GM19043 (cell line): ENCODE data around the gene RETSAT.
"Not testable (repeated sequence)": the region's sequence is repeated elsewhere in the genome, so short reads cannot be mapped to it uniquely, and the experiment has no call there.

Source experiments
- ATAC-seq: cut with Tn5 transposase; IDR thresholded peaks from one replicate; pipeline ENCODE4 v1.9.1; 2021; ENCODE audit warnings: low read depth; ENCODE audit not compliant: unreplicated experiment

RETSAT gene

GRCh38 chr2:85380048-85380447 lies 25.7 kb upstream of the RETSAT start:
- ATAC-seq = no peak

GRCh38 chr2:85378257-85378656 lies 23.9 kb upstream of the RETSAT start:
- no peak for ATAC-seq

GRCh38 chr2:85377083-85377482 lies 22.8 kb upstream of the RETSAT start:
- ATAC-seq = no peak

GRCh38 chr2:85376291-85377065 lies 22.1 kb upstream of the RETSAT start:
- no peak for ATAC-seq

- no peak for ATAC-seq
These were observed 16.7 kb upstream of the RETSAT start for GRCh38 chr2:85371045-85371444.

- no peak for ATAC-seq
These were observed 15.2 kb upstream of the RETSAT start for GRCh38 chr2:85369500-85369899.

DNA sequence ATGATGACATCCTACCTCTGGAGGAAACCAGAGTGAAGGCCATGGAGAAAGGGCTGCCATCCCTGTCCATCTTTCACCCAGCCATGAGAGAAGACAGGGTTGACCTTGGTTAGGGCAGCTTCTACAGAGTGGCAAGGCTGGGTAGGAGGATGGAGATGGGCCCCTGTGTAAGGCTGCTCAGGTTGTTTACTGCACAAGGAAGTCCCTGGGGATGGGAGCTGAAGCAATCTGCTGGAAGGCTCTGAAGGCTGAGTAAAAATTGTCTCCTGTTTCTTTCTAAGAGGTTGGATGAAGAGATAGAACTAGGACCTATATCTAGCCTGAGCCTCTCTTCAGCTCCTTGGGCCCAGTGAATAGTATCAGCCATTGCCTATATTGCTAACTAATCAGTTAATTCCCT lies 14.6 kb upstream of the RETSAT start:
- ATAC-seq = no peak

- no peak for ATAC-seq
These were observed 12.9 kb upstream of the RETSAT start for GRCh38 chr2:85367180-85367579.

DNA sequence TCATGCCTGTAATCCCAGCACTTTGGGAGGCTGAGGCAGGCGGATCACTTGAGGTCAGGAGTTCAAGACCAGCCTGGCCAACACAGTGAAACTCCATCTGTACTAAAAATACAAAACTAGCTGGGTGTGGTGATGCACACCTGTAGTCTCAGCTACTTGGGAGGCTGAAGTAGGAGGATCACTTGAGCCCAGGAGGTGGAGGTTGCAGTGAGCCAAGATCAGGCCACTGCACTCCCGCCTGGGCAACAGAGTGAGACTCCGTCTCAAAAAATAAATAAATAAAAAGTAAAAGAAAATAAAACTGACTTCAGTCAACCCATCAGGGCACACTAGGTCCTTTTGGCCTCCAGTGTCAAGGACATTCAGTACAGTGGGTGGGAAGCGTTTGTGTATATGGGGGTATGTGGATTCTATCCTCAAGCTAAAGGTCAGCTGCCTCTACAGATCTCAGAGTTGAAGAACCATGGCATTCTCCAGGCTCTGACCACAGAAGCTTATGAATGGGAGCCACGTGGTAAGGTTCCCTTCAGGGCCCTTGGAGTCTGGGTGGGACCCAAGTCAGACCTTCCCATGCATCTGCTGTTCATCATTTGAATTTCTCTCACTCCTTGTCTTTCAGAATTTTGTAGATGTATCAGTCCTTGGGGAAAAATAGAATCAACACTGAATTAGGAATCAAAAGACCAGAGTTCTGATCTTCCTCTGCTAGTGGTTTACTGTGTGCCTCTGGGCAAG lies 8.5 kb upstream of the RETSAT start:
- ATAC-seq = not testable (repeated sequence)

DNA sequence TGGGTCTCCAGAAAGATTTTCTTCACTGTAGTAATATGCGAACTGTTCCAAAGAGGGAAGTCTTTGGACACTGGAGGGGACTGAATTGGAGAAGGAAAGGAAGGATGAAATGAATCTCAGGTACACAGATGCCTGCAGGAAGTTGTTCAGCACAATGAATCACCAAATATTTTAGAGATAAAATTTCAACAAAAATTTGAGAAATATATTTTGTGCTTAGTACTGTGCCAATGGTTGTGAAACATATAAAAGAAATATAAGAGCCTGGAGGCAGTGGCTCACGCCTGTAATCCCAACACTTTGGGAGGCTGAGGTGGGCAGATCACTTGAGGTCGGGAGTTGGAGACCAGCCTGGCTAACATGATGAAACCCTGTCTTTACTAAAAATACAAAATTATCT lies 3.4 kb upstream of the RETSAT start:
- ATAC-seq = no peak

DNA sequence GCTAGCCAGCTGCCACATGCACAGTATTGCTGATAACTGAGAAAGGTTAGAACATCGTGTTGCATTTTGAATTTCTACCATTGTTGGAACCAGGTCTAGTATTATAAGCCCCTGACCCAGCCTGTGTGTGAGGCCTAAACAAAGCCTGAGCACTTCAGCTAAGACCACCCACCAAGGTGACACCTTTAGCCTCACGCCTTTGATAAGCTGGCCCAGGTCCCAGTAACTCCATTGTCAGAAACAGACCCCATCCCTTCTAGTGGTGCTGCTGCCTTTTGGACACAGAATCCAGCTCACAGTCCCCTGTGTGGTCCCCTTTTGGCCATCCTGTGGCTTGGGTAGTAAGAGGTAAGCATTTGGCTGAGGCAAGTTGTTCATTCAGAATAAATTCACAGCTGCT lies 1.9 kb upstream of the RETSAT start:
- no peak for ATAC-seq

GRCh38 chr2:85355521-85355920 lies 1.2 kb upstream of the RETSAT start:
- no peak for ATAC-seq

GRCh38 chr2:85355073-85355410 lies 714 bp upstream of the RETSAT start:
- no peak for ATAC-seq

DNA sequence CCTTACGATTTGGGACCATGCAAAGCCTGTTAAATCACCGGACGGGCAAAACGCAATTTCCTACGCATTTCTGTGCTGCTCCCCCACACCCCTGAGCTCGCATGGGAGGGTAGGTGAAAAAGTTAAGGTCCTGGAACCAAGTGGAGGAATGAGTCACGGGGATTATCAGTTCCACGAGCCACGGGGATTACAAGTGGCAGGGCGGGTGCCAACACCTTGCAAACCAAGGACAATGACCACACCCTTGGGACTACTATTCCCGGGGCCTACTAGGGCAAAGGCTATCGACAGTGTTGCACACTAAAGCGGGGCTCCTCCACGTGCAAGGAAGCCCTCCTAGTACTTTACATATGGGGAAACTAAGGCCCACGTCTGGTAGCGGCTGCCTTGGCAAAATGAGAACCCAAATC lies 447 bp downstream of the RETSAT start:
- no peak for ATAC-seq

GRCh38 chr2:85347599-85347998 lies 6.7 kb downstream of the RETSAT start:
- ATAC-seq = no peak

- ATAC-seq = no peak
These were observed 9.9 kb downstream of the RETSAT start for GRCh38 chr2:85344356-85344954.

- ATAC-seq = not testable (repeated sequence)
These were observed 11.0 kb downstream of the RETSAT start for GRCh38 chr2:85343207-85343895.

DNA sequence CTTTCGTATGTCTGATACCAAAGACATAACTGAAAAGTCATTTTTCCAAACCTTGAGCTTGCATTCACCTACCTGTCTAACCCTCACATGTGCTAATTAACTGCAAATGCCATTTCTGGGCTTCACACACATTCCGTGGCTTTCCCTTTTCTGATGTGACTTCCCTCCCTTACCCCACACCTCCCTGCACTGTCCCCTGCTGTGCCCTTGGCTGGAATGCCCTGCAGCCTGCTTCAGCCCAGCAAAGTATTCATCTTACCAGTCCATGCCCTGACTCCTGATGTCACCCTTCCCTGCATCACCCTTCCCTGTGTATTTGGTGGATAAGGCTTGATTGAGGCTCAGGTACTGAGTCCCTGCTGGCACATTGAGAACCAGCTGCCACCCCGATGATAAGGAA lies 12.2 kb downstream of the RETSAT start:
- no peak for ATAC-seq

GRCh38 chr2:85341269-85342029 lies 12.9 kb downstream of the RETSAT start:
- ATAC-seq = no peak

GRCh38 chr2:85340034-85340892 lies 14.1 kb downstream of the RETSAT start:
- ATAC-seq = no peak
